GM10266 (cell line): ENCODE measurements around the gene RAD51B.

Experiments used
- DNase-seq: peaks from one replicate; pipeline ENCODE4 v3.0.0; 2012; ENCODE audit errors: extremely low spot score
- CTCF ChIP-seq: IDR thresholded peaks from 2 replicates; pipeline ENCODE4 v1.5.1; 2012; ENCODE audit warnings: mild to moderate bottlenecking, low read depth; ENCODE audit not compliant: control insufficient read depth, insufficient read depth; ENCODE audit errors: missing control alignments

The RAD51B gene

DNA sequence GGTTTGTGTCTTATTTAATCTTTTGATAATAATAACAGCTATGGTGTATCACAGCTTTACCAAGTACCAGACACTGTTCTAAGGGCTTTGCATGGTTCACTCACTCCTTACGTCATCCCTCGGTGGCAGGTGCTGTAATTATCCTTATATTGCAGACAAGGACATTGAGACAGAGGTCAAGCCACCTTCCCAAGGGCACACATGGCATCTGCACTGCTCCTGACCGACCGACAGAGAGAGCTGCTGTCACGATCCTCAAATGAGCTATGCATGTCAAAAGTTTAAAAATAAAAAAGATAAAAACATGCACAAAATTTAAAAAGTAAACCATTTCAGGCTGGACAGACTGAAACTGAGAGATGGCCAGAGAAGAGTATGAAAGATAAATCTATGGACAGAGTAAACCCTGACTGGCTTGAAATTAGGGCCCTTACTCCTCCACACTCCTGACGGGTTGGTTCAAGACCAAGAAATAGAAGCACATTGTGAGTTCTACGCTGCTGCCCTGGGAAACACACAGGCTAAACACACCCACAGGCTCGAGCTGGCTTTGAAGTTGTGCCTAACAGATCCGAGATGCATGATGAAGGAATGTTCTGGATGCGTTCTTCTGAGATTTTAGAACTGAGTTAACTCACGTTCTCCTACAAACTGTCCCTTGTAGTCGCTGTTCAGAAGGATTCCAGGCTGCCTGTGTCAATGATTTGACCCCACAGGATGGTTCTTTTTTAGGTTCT lies 704.6 kb downstream of the RAD51B start:
- no peak for TF ChIP-seq CTCF
- no peak for DNase-seq

GRCh38 chr14:68525516-68525915 lies 705.9 kb downstream of the RAD51B start:
- no peak for TF ChIP-seq CTCF
- DNase-seq: no peak

GRCh38 chr14:68526512-68527091 lies 707.0 kb downstream of the RAD51B start:
- TF ChIP-seq CTCF: no peak
- no peak for DNase-seq

DNA sequence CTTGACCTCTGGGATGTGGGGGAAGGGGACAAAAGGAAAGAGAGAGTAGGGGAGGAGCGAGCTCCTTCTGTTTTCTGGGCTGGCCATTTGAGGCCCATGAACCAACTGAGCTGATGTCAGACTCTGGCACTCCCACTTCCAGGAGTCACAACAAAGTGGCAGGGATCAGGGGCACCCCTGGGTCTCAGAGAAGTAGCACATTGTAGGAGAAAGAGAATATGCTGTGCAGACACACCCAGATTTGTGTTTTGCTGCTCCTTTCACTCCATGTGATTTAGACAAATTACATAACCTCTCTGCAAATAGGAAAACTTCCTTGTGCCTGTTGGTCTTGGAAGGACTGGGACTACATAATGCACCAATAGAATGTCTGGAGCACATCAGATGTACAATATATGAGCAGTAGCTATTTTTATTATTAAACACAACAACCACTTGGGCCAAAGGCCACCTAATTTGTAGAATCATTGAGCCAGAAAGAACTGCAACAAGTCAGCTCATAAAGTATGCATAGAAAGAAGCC lies 707.8 kb downstream of the RAD51B start:
- no peak for TF ChIP-seq CTCF
- DNase-seq: no peak

- TF ChIP-seq CTCF: no peak
- no peak for DNase-seq
Measured at GRCh38 chr14:68528040-68528687, 708.6 kb downstream of the RAD51B start.

- DNase-seq: no peak
- TF ChIP-seq CTCF: no peak
Measured at GRCh38 chr14:68530443-68530842, 710.9 kb downstream of the RAD51B start.

GRCh38 chr14:68532496-68532895 lies 712.9 kb downstream of the RAD51B start:
- no peak for TF ChIP-seq CTCF
- no peak for DNase-seq
